Endothelial cell of umbilical vein (primary cell): ENCODE results near the gene MAMDC4. TPM values are rescaled to one million over a fixed set of nuclear protein-coding genes. Genes with fewer than 3 reads are reported as not detected.

ENCODE experiments used
- BruUV-seq: library from RNA; stranded (reverse); fragments of 400-500 nt; replicated peaks from 2 replicates; lab custom pipeline; 2021; lab: Mats Ljungman, UMichigan
- CTCF ChIA-PET: fragments of 300-600, 350-600 bp; sonication (Branson Sonifier 250); formaldehyde crosslinking; loops from one replicate; lab custom pipeline; 2021; ENCODE audit warnings: antibody characterized with exemption, inconsistent platforms; lab: Charles Lee
- POLR2A ChIA-PET: fragments of 300-600, 350-600 bp; sonication (Branson Sonifier 250); formaldehyde crosslinking; loops from one replicate; lab custom pipeline; 2021; ENCODE audit warnings: antibody characterized with exemption, inconsistent platforms; lab: Charles Lee
- DNase-seq: peaks from one replicate; pipeline ENCODE4 v3.0.0-alpha.2; 2011; ENCODE audit warnings: low read depth, low spot score
- FAIRE-seq: peaks from 2 replicates; lab custom pipeline; 2011; peaks lifted over from hg19 to GRCh38; lab: Jason Lieb, UNC
- H2AFZ ChIP-seq: 2 replicates; pipeline ENCODE4 v1.6.0; 2012; ENCODE audit warnings: low read depth, low read length, control low read depth, inconsistent platforms
- H3K27ac ChIP-seq: 2 replicates; pipeline ENCODE4 v1.5.1; 2011; ENCODE audit warnings: low read depth, mild to moderate bottlenecking, control low read depth, low read length, moderate library complexity; ENCODE audit not compliant: insufficient read depth
- H3K27me3 ChIP-seq, 2 experiments: 2 replicates each; pipeline versions ENCODE4 v1.6.0 to v1.6.1; 2011; ENCODE audit warnings: low read length in 2 of 2, mixed read lengths in 1 of 2; ENCODE audit not compliant: control insufficient read depth in 2 of 2, insufficient read depth in 2 of 2
- H3K36me3 ChIP-seq, 2 experiments: 2 replicates in 1 of 2; 3 replicates in 1 of 2; pipeline ENCODE4 v1.5.1; 2011; ENCODE audit warnings: low read length in 2 of 2, mild to moderate bottlenecking in 1 of 2, moderate library complexity in 1 of 2; ENCODE audit not compliant: control insufficient read depth in 2 of 2, insufficient read depth in 2 of 2; ENCODE audit errors: extremely low read depth in 1 of 2
- H3K4me1 ChIP-seq: 3 replicates; pipeline ENCODE4 v1.5.1; 2011; ENCODE audit warnings: mild to moderate bottlenecking, low read length; ENCODE audit not compliant: control insufficient read depth, insufficient read depth; ENCODE audit errors: extremely low read depth
- H3K4me2 ChIP-seq: 2 replicates; pipeline ENCODE4 v1.6.1; 2011; ENCODE audit warnings: low read length, control low read depth, mixed read lengths; ENCODE audit not compliant: insufficient read depth
- H3K4me3 ChIP-seq, 3 experiments: fragments of 200-600 bp in 1 of 3; sonication (generic), shearing (Covaris generic) in 1 of 3; replicated peaks in 1 of 3; 2 replicates each; pipeline ENCODE4 v1.5.1; 2011 to 2016; ENCODE audit warnings: control low read depth in 3 of 3, low read length in 3 of 3, mild to moderate bottlenecking in 2 of 3, inconsistent platforms in 1 of 3, low read depth in 1 of 3, moderate library complexity in 1 of 3; ENCODE audit not compliant: insufficient read depth in 1 of 3
- H3K79me2 ChIP-seq: 2 replicates; pipeline ENCODE4 v1.6.0; 2012; ENCODE audit warnings: low read length, inconsistent platforms; ENCODE audit not compliant: control insufficient read depth, insufficient read depth
- H3K9ac ChIP-seq: replicated peaks from 2 replicates; pipeline ENCODE3; 2011; ENCODE audit warnings: low read length, control low read depth; ENCODE audit not compliant: insufficient read depth; ENCODE audit errors: extremely low read depth
- H3K9me1 ChIP-seq: replicated peaks from 3 replicates; pipeline ENCODE4 v1.6.0; 2011; ENCODE audit warnings: mild to moderate bottlenecking, low read length; ENCODE audit not compliant: control insufficient read depth, insufficient read depth; ENCODE audit errors: extremely low read depth
- H3K9me3 ChIP-seq: replicated peaks from 2 replicates; pipeline ENCODE4 v1.5.1; 2012; ENCODE audit warnings: low read length, inconsistent platforms; ENCODE audit not compliant: control insufficient read depth, insufficient read depth
- H4K20me1 ChIP-seq: replicated peaks from 2 replicates; pipeline ENCODE3; 2011; ENCODE audit warnings: mild to moderate bottlenecking, low read length; ENCODE audit not compliant: control insufficient read depth, insufficient read depth; ENCODE audit errors: extremely low read depth
- CTCF ChIP-seq, 2 donors: IDR thresholded peaks; 1 replicate in 1 of 2; 2 replicates in 1 of 2; pipeline ENCODE4 v1.5.1; 2011; ENCODE audit warnings: low read length in 2 of 2, mild to moderate bottlenecking in 2 of 2, moderate library complexity in 2 of 2, control low read depth in 1 of 2, inconsistent platforms in 1 of 2, low read depth in 1 of 2; ENCODE audit not compliant: insufficient read depth in 1 of 2; ENCODE audit errors: extremely low read depth in 1 of 2
- EZH2 ChIP-seq: IDR thresholded peaks from 2 replicates; pipeline ENCODE4 v1.6.1; 2012; ENCODE audit warnings: borderline replicate concordance, low read depth, mild to moderate bottlenecking, moderate library complexity, low read length, inconsistent platforms; ENCODE audit not compliant: severe bottlenecking
- FOS ChIP-seq: IDR thresholded peaks from 2 replicates; pipeline ENCODE4 v1.6.1; 2011; ENCODE audit warnings: mild to moderate bottlenecking, low read length, moderate library complexity, borderline replicate concordance; ENCODE audit not compliant: insufficient read depth
- GATA2 ChIP-seq: IDR thresholded peaks from 2 replicates; pipeline ENCODE4 v1.7.0; 2011; ENCODE audit warnings: low read depth, mild to moderate bottlenecking, moderate library complexity, mixed read lengths, low read length; ENCODE audit not compliant: insufficient read length, insufficient read depth
- JUN ChIP-seq: IDR thresholded peaks from 2 replicates; pipeline ENCODE4 v1.6.1; 2011; ENCODE audit warnings: borderline replicate concordance, low read depth; ENCODE audit not compliant: insufficient read length, insufficient read depth
- MAX ChIP-seq: IDR thresholded peaks from 2 replicates; pipeline ENCODE4 v1.6.1; 2011; ENCODE audit not compliant: insufficient read depth, insufficient read length
- MYC ChIP-seq: IDR thresholded peaks from one replicate; pipeline ENCODE4 v1.6.1; 2011; ENCODE audit warnings: mild to moderate bottlenecking, low read depth, low read length
- POLR2A ChIP-seq: IDR thresholded peaks from 2 replicates; pipeline ENCODE4 v1.6.1; 2012; ENCODE audit warnings: low read depth, mild to moderate bottlenecking, control low read depth, low read length
- POLR2AphosphoS5 ChIP-seq: IDR thresholded peaks from 2 replicates; pipeline ENCODE4 v1.6.1; 2012; ENCODE audit warnings: low read depth, mild to moderate bottlenecking, control low read depth, low read length, moderate library complexity; ENCODE audit not compliant: insufficient read depth
- dilution Hi-C: fragments of 300-500 bp; cut with MboI; formaldehyde crosslinking; loops from one replicate; pipeline ENCODE4 v1.15.0; 2019; ENCODE audit warnings: low sequenced_read_pairs; ENCODE audit not compliant: extremely low pct_ligation_motif_present
- intact Hi-C: fragments of 100-400 bp; cut with micrococcal nuclease; formaldehyde crosslinking; loops from one replicate; pipeline ENCODE4 v1.10.0; 2022
- polyA plus RNA-seq, 4 experiments: library from polyadenylated mRNA; depleted of rRNA in 3 of 4; stranded (reverse) in 3 of 4; unstranded in 1 of 4; fragments of >200 nt; gene quantifications; 2 replicates each; pipeline versions ENCODE4 v1.2.1 to v1.2.3, GENCODE V29; 2011 to 2012; ENCODE audit warnings: missing spikeins in 1 of 4
- total RNA-seq: library from RNA; stranded (reverse); gene quantifications from 2 replicates; pipeline ENCODE4 v1.2.3, GENCODE V29; 2021

MAMDC4 gene
- total and polyA plus RNA-seq, 2 donors (not counting 3 experiments of a cell fraction or from before 2014, with no cell fraction given), result 3.6 to 7.2 TPM

- Histone ChIP-seq H4K20me1 (no peaks in the 10 kb centered on the region), H3K4me3 (peak overlapping the region; percentile 42 to 98 (median 54)), H3K27me3 (no peaks in the 10 kb centered on the region), H3K9me1 (no peaks in the 10 kb centered on the region), H3K4me1 (peaks cover 6% of the 10 kb centered on the region), H3K79me2 (peaks cover 24% of the 10 kb centered on the region), H3K4me2 (peak overlapping the region; percentile 76), H3K27ac (no peak overlapping the region), H3K36me3 (peaks cover 8 to 21% of the 10 kb centered on the region in 2 experiments), H3K9ac (peak overlapping the region; percentile 5), H2AFZ (no peak overlapping the region), H3K9me3 (no peaks in the 10 kb centered on the region)
- DNase-seq (no peak), FAIRE-seq (no peak)
- intact Hi-C loops, result loop anchor here (5.0 kb wide), 1 partner anchor 72 kb away; no protein-coding TSS in a partner anchor
- POLR2A ChIA-PET, result no interaction called here
- CTCF ChIA-PET, result no interaction called here
- no TSS peak for BruUV-seq
- dilution Hi-C loops, result no loop called here
- TF ChIP-seq JUN (no peak), MYC (no peak), POLR2AphosphoS5 (no peak), POLR2A (no peak), FOS (no peak), GATA2 (no peak), CTCF (IDR thresholded peaks at IDR 0.05; ENCODE audit: extremely low read depth in 1 of 2, insufficient read depth in 1 of 2, low read depth in 1 of 2, low read length in 2 of 2) (no peak), EZH2 (no peak), MAX (no peak)
Observed at GRCh38 chr9:136865041-136865767, 13.1 kb downstream of the MAMDC4 start.
